Ascending aorta (tissue), 2 donors: ENCODE data around the gene IQGAP2. TPM values are rescaled to one million over a fixed set of nuclear protein-coding genes. Genes with fewer than 3 reads are reported as not detected.

Source experiments
- DNase-seq, 2 donors: peaks; one replicate each; pipeline ENCODE4 v3.0.0-alpha.2; 2019; ENCODE audit warnings: low spot score in 2 of 2
- H3K27ac ChIP-seq, 2 donors: fragments of 200-600 bp; sonication (generic); one replicate each; pipeline ENCODE4 v1.5.1; 2016 to 2017; ENCODE audit warnings: mild to moderate bottlenecking in 1 of 2
- H3K27me3 ChIP-seq: fragments of 200-600 bp; sonication (generic); one replicate; pipeline ENCODE4 v1.5.1; 2017
- H3K36me3 ChIP-seq, 2 donors: fragments of 200-600 bp; sonication (generic); one replicate each; pipeline ENCODE4 v1.5.1; 2016
- H3K4me1 ChIP-seq, 2 donors: fragments of 200-600 bp; sonication (generic); one replicate each; pipeline ENCODE4 v1.5.1; 2016 to 2017; ENCODE audit warnings: mild to moderate bottlenecking in 1 of 2
- H3K4me3 ChIP-seq, 2 donors: fragments of 200-600 bp; sonication (generic); one replicate each; pipeline ENCODE4 v1.5.1; 2016 to 2017; ENCODE audit warnings: mild to moderate bottlenecking in 1 of 2
- H3K9me3 ChIP-seq, 2 donors: fragments of 200-600 bp; sonication (generic); one replicate each; pipeline ENCODE4 v1.5.1; 2016
- intact Hi-C: fragments of 100-400 bp; cut with DNase I; formaldehyde crosslinking; loops from one replicate; pipeline ENCODE4 v1.15.1; 2023
- total RNA-seq: library from RNA; depleted of rRNA; stranded (reverse); fragments of >200 nt; gene quantifications from one replicate; pipeline ENCODE4 v1.1.0, GENCODE V29; 2016
- TF ChIP-seq, protein P1 (sequence below), 3 experiments: fragments of 200-600 bp in 2 of 3; fragments of 450-650 bp in 1 of 3; sonication (generic) in 2 of 3; IDR thresholded peaks; one replicate each; pipeline ENCODE4 v1.5.1; 2016 to 2019; ENCODE audit warnings: antibody characterized with exemption in 3 of 3, mild to moderate bottlenecking in 1 of 3, moderate library complexity in 1 of 3

The IQGAP2 gene
- total RNA-seq, 1 donor from 2014 or later: 19.8 TPM

- no peak for DNase-seq
- Histone ChIP-seq H3K36me3 (no peaks in the 10 kb centered on the region), H3K27ac (no peak overlapping the region), H3K9me3 (no peaks in the 10 kb centered on the region), H3K4me1 (no peaks in the 10 kb centered on the region), H3K4me3 (no peak overlapping the region), H3K27me3 (no peaks in the 10 kb centered on the region)
- intact Hi-C loops: no loop called here
- TF ChIP-seq, protein P1, sequence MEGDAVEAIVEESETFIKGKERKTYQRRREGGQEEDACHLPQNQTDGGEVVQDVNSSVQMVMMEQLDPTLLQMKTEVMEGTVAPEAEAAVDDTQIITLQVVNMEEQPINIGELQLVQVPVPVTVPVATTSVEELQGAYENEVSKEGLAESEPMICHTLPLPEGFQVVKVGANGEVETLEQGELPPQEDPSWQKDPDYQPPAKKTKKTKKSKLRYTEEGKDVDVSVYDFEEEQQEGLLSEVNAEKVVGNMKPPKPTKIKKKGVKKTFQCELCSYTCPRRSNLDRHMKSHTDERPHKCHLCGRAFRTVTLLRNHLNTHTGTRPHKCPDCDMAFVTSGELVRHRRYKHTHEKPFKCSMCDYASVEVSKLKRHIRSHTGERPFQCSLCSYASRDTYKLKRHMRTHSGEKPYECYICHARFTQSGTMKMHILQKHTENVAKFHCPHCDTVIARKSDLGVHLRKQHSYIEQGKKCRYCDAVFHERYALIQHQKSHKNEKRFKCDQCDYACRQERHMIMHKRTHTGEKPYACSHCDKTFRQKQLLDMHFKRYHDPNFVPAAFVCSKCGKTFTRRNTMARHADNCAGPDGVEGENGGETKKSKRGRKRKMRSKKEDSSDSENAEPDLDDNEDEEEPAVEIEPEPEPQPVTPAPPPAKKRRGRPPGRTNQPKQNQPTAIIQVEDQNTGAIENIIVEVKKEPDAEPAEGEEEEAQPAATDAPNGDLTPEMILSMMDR (IDR thresholded peaks at IDR 0.05): no peak
Measured at GRCh38 chr5:76626738-76627137, 223.7 kb downstream of the IQGAP2 start.

- H3K4me1 ChIP-seq: no peaks in the 10 kb centered on the region
- H3K9me3 ChIP-seq: no peaks in the 10 kb centered on the region
- H3K27me3 ChIP-seq: no peaks in the 10 kb centered on the region
- no peak overlapping the region for H3K27ac ChIP-seq
- no peak overlapping the region for H3K4me3 ChIP-seq
- TF ChIP-seq, protein P1 (IDR thresholded peaks at IDR 0.05): no peak
- DNase-seq: no peak
- intact Hi-C loops: no loop called here
- H3K36me3 ChIP-seq: no peaks in the 10 kb centered on the region
Measured at GRCh38 chr5:76634661-76635060, 231.6 kb downstream of the IQGAP2 start.

GRCh38 chr5:76637490-76637889 lies 234.4 kb downstream of the IQGAP2 start:
- Histone ChIP-seq H3K4me3 (no peak overlapping the region), H3K4me1 (no peaks in the 10 kb centered on the region), H3K27me3 (no peaks in the 10 kb centered on the region), H3K36me3 (no peaks in the 10 kb centered on the region), H3K9me3 (no peaks in the 10 kb centered on the region), H3K27ac (no peak overlapping the region)
- TF ChIP-seq, protein P1 (IDR thresholded peaks at IDR 0.05): no peak
- no peak for DNase-seq
- intact Hi-C loops: no loop called here

GRCh38 chr5:76638479-76638878 lies 235.4 kb downstream of the IQGAP2 start:
- Histone ChIP-seq H3K27ac (no peak overlapping the region), H3K27me3 (no peaks in the 10 kb centered on the region), H3K4me1 (no peaks in the 10 kb centered on the region), H3K9me3 (no peaks in the 10 kb centered on the region), H3K4me3 (no peak overlapping the region), H3K36me3 (no peaks in the 10 kb centered on the region)
- intact Hi-C loops: no loop called here
- no peak for DNase-seq
- TF ChIP-seq, protein P1 (IDR thresholded peaks at IDR 0.05): no peak

GRCh38 chr5:76641514-76642120 lies 238.5 kb downstream of the IQGAP2 start:
- Histone ChIP-seq H3K27ac (no peak overlapping the region), H3K27me3 (no peaks in the 10 kb centered on the region), H3K9me3 (no peaks in the 10 kb centered on the region), H3K4me1 (no peaks in the 10 kb centered on the region), H3K36me3 (no peaks in the 10 kb centered on the region), H3K4me3 (no peak overlapping the region)
- intact Hi-C loops: no loop called here
- peak in 1 of 2 donors; percentile 73 for DNase-seq
- TF ChIP-seq, protein P1 (IDR thresholded peaks at IDR 0.05): peak; percentile 26 to 54 (median 30)
